NT2/D1 (cell line): ENCODE results near the gene RASGRF2.

Experiments used
- SUZ12 ChIP-seq: IDR thresholded peaks from 2 replicates; pipeline ENCODE4 v1.6.1; 2011; ENCODE audit not compliant: insufficient read length, insufficient read depth; ENCODE audit errors: extremely low read depth
- YY1 ChIP-seq: IDR thresholded peaks from 2 replicates; pipeline ENCODE4 v1.6.1; 2011; ENCODE audit not compliant: insufficient read length, insufficient read depth

DNA sequence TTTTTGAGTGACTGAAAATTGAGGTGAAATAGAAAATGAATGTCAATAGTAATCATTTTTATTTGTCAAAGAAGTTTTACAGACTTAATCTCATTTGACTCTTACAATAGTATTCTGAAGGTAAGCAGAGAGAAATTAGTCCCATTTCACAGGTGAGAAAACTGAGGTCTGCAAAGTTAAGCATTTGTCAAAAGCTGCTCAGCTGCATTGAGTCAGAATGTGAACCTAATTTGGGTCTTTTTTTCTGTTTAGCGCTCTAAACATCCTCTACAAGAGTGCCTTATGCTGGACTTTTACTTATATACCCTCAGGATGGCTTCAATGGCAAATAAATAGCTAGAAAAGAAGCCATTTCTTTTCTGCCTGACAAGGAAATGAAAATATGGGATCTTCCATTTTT lies 135.7 kb downstream of the RASGRF2 start:
- TF ChIP-seq YY1 (no peak), SUZ12 (no peak)
